ENCODE results near the gene LYPD6B.

Gene LYPD6B

GRCh38 chr2:149221002-149221401 is 182.5 kb downstream of the LYPD6B start:
- Histone ChIP-seq H3K79me2 (ENCODE audit: insufficient read depth, low read depth) (no peaks in the 10 kb centered on the region), H3K4me3 (IDR thresholded peaks at IDR 0.05; ENCODE audit: insufficient read depth, low read depth, low read length) (no peak overlapping the region), H3K27ac (no peak overlapping the region), H2AFZ (ENCODE audit: low read depth) (no peak overlapping the region), H3K4me1 (ENCODE audit: low read depth, poor library complexity, severe bottlenecking) (no peaks in the 10 kb centered on the region), H3K4me2 (no peak overlapping the region), H3K27me3 (ENCODE audit: insufficient read depth, low read depth) (no peaks in the 10 kb centered on the region), H4K20me1 (ENCODE audit: insufficient read depth) (no peaks in the 10 kb centered on the region), H3K9ac (no peak overlapping the region), H3K36me3 (ENCODE audit: insufficient read depth) (no peaks in the 10 kb centered on the region)
- TF ChIP-seq CTCF (conservative IDR thresholded peaks at IDR 0.05; ENCODE audit: low read depth, low read length): no peak

GRCh38 chr2:149221898-149222297 is 183.4 kb downstream of the LYPD6B start:
- Histone ChIP-seq H3K79me2 (ENCODE audit: insufficient read depth, low read depth) (no peaks in the 10 kb centered on the region), H3K36me3 (ENCODE audit: insufficient read depth) (no peaks in the 10 kb centered on the region), H3K9ac (no peak overlapping the region), H3K4me2 (no peak overlapping the region), H4K20me1 (ENCODE audit: insufficient read depth) (no peaks in the 10 kb centered on the region), H2AFZ (ENCODE audit: low read depth) (no peak overlapping the region), H3K27me3 (ENCODE audit: insufficient read depth, low read depth) (no peaks in the 10 kb centered on the region), H3K4me3 (IDR thresholded peaks at IDR 0.05; ENCODE audit: insufficient read depth, low read depth, low read length) (no peak overlapping the region), H3K27ac (no peak overlapping the region), H3K4me1 (ENCODE audit: low read depth, poor library complexity, severe bottlenecking) (no peaks in the 10 kb centered on the region)
- no peak for TF ChIP-seq CTCF (conservative IDR thresholded peaks at IDR 0.05; ENCODE audit: low read depth, low read length)

- Histone ChIP-seq H2AFZ (ENCODE audit: low read depth) (no peak overlapping the region), H3K4me1 (ENCODE audit: low read depth, poor library complexity, severe bottlenecking) (no peaks in the 10 kb centered on the region), H3K36me3 (ENCODE audit: insufficient read depth) (no peaks in the 10 kb centered on the region), H3K27me3 (ENCODE audit: insufficient read depth, low read depth) (no peaks in the 10 kb centered on the region), H3K4me2 (no peak overlapping the region), H3K27ac (no peak overlapping the region), H3K79me2 (ENCODE audit: insufficient read depth, low read depth) (no peaks in the 10 kb centered on the region), H4K20me1 (ENCODE audit: insufficient read depth) (no peaks in the 10 kb centered on the region), H3K4me3 (IDR thresholded peaks at IDR 0.05; ENCODE audit: insufficient read depth, low read depth, low read length) (no peak overlapping the region), H3K9ac (no peak overlapping the region)
- TF ChIP-seq CTCF (conservative IDR thresholded peaks at IDR 0.05; ENCODE audit: low read depth, low read length): no peak
Observed at GRCh38 chr2:149223472-149224095, 185.1 kb downstream of the LYPD6B start.

- Histone ChIP-seq H3K4me2 (no peak overlapping the region), H3K9ac (no peak overlapping the region), H4K20me1 (ENCODE audit: insufficient read depth) (no peaks in the 10 kb centered on the region), H3K79me2 (ENCODE audit: insufficient read depth, low read depth) (no peaks in the 10 kb centered on the region), H3K4me1 (ENCODE audit: low read depth, poor library complexity, severe bottlenecking) (no peaks in the 10 kb centered on the region), H2AFZ (ENCODE audit: low read depth) (no peak overlapping the region), H3K27ac (no peak overlapping the region), H3K27me3 (ENCODE audit: insufficient read depth, low read depth) (no peaks in the 10 kb centered on the region), H3K4me3 (IDR thresholded peaks at IDR 0.05; ENCODE audit: insufficient read depth, low read depth, low read length) (no peak overlapping the region), H3K36me3 (ENCODE audit: insufficient read depth) (no peaks in the 10 kb centered on the region)
- TF ChIP-seq CTCF (conservative IDR thresholded peaks at IDR 0.05; ENCODE audit: low read depth, low read length): no peak
Observed at GRCh38 chr2:149224543-149224942, 186.0 kb downstream of the LYPD6B start.

Measured in KMS-11 (cell line).